Esophagus muscularis mucosa (tissue), 4 donors: ENCODE results near the gene ITPRIPL2.

Experiments
- EP300 ChIP-seq: sonication (generic); formaldehyde crosslinking; IDR thresholded peaks from one replicate; pipeline ENCODE4 v1.6.1; 2017; ENCODE audit warnings: antibody characterized with exemption
- POLR2AphosphoS5 ChIP-seq, 2 donors: sonication (generic); formaldehyde crosslinking; IDR thresholded peaks; one replicate each; pipeline ENCODE4 v1.6.1; 2017; ENCODE audit warnings: antibody characterized with exemption in 2 of 2
- TF ChIP-seq, protein P1 (sequence below), 3 experiments: fragments of 200-600 bp in 2 of 3; fragments of 450-650 bp in 1 of 3; sonication (generic) in 2 of 3; IDR thresholded peaks; one replicate each; pipeline ENCODE4 v1.5.1; 2017 to 2019; ENCODE audit warnings: antibody characterized with exemption in 3 of 3, mild to moderate bottlenecking in 2 of 3, moderate library complexity in 1 of 3

DNA sequence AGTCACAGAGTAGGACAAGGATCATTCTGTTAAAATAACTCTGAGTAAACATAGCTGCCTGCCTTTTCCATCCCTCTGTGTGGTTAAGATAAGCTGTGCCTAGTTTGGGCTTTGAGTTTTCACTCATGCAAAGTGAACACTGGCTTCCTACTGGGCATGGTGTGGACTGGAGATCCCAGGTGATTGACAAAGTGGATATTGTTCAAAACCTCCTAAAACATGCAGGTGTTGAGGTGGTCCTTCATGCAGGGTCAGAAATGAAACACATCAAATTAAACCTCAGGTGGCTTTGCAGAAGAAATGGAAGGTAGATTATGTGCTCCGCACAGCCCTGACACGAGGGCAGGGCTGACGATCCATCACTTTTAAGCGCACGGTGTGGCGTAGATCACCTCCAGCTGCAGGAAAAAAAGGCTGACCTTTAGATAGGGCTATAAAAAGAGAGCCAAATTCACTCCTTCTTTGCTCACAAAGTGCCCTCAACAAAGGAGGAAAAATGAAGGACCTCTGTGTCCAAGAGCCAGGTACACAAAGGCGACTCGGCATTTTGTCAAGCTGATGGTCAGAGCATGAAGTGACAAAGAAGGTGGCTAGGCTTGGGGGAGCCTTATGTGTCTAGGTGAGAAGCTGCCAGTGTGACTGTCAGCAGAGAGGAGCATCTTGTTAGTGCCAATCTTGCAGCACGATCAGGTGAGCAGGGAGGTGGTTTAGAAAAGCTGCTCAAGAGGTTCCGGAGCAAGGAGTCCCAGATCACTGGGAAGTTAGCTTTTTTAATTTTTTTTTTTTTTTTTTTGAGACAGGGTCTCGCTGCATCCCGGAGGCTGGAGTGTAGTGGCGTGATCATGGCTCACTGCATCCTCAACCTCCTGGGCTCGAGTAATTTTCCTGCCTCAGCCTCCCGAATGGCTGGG, 19.9 kb upstream of the ITPRIPL2 start:
- TF ChIP-seq, protein P1, sequence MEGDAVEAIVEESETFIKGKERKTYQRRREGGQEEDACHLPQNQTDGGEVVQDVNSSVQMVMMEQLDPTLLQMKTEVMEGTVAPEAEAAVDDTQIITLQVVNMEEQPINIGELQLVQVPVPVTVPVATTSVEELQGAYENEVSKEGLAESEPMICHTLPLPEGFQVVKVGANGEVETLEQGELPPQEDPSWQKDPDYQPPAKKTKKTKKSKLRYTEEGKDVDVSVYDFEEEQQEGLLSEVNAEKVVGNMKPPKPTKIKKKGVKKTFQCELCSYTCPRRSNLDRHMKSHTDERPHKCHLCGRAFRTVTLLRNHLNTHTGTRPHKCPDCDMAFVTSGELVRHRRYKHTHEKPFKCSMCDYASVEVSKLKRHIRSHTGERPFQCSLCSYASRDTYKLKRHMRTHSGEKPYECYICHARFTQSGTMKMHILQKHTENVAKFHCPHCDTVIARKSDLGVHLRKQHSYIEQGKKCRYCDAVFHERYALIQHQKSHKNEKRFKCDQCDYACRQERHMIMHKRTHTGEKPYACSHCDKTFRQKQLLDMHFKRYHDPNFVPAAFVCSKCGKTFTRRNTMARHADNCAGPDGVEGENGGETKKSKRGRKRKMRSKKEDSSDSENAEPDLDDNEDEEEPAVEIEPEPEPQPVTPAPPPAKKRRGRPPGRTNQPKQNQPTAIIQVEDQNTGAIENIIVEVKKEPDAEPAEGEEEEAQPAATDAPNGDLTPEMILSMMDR (IDR thresholded peaks at IDR 0.05), result no peak
- TF ChIP-seq EP300 (no peak), POLR2AphosphoS5 (IDR thresholded peaks at IDR 0.05) (no peak)
